SK-N-SH (cell line): Measurements from ENCODE around the gene PITHD1.

Experiments used
- MXI1 ChIP-seq: IDR thresholded peaks from 2 replicates; pipeline ENCODE4 v1.6.1; 2012; ENCODE audit warnings: mild to moderate bottlenecking, low read depth, low read length, improper control_type of control experiment
- NRF1 ChIP-seq: IDR thresholded peaks from 2 replicates; pipeline ENCODE4 v1.6.1; 2012; ENCODE audit warnings: low read depth, mild to moderate bottlenecking, low read length
- POLR2AphosphoS5 ChIP-seq: IDR thresholded peaks from 2 replicates; pipeline ENCODE4 v1.6.1; 2012; ENCODE audit warnings: low read depth, low read length
- RFX5 ChIP-seq: IDR thresholded peaks from 2 replicates; pipeline ENCODE4 v1.6.1; 2012; ENCODE audit warnings: mild to moderate bottlenecking, improper control_type of control experiment, low read length
- TCF12 ChIP-seq: IDR thresholded peaks from 2 replicates; pipeline ENCODE4 v1.4.0; 2012

GRCh38 chr1:23799570-23800399 lies 21.6 kb downstream of the PITHD1 start:
- no peak for TF ChIP-seq NRF1
- TF ChIP-seq RFX5, result no peak
- no peak for TF ChIP-seq TCF12
- TF ChIP-seq MXI1, result no peak
- 0 out of 2 replicates have a peak, but pooled peaks have one; percentile 25 for TF ChIP-seq POLR2AphosphoS5
